ENCODE results near the gene NHSL2. TPM values are rescaled to one million over a fixed set of nuclear protein-coding genes. Genes with fewer than 3 reads are reported as not detected.

Gene NHSL2
- polyA plus RNA-seq, 2 donors, result 0.41 to 0.51 TPM

DNA sequence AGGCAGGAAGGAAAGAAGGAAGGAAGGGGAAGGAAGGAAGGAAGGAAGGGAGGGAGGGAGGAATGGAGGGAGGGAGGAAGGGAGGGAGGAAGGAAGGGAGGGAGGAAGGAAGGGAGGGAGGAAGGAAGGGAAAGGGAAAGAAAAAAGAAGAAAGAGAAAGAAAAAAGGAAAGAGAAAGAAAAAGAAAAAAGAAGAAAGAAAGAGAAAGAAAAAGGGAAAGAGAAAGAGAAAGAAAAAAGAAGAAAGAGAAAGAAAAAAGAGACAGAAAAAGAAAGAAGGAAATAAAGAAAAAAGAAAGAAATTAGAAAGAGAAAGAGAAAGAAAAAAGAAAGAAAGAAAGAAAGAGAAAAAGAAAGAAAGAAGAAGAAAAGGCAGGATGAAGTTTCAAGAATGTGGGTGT is 15.0 kb upstream of the NHSL2 start:
- Histone ChIP-seq H3K36me3 (ENCODE audit: control insufficient read depth in 2 of 2, insufficient read depth in 2 of 2, low read length in 1 of 2) (no peaks in the 10 kb centered on the region), H3K4me3 (ENCODE audit: low read depth in 1 of 2, low read length in 2 of 2) (no peak overlapping the region), H3K27ac (ENCODE audit: low read depth in 2 of 2, low read length in 1 of 2) (no peak overlapping the region), H3K4me1 (ENCODE audit: control insufficient read depth in 2 of 2, insufficient read depth in 2 of 2, low read length in 1 of 2) (no peaks in the 10 kb centered on the region), H3K27me3 (ENCODE audit: control insufficient read depth in 1 of 2, insufficient read depth in 2 of 2, low read length in 2 of 2) (peaks cover 0 to 8% of the 10 kb centered on the region in 2 donors), H3K9me3 (ENCODE audit: control insufficient read depth in 2 of 2, insufficient read depth in 1 of 2, low read depth in 1 of 2, low read length in 1 of 2) (no peaks in the 10 kb centered on the region)

DNA sequence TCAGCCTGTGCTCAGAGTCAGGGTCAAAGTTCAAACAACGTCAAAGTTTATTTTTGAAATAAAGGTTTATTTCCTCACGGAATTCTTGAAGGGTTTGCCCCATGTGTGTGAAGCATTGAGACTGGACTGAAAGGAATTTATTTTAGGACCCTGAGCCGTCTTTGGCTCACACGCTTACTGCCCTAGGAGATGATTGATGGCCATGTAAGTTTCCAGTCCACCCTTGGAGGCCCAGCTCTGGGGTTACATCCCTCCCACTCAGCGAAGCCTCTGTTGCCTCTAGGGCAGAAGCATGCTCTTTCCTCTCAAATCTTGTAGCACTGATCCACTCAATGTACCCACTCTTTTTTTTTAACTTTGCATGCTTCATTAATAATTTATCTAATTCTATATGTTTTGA is 4.5 kb upstream of the NHSL2 start:
- H3K4me1 ChIP-seq (ENCODE audit: control insufficient read depth in 2 of 2, insufficient read depth in 2 of 2, low read length in 1 of 2), result no peaks in the 10 kb centered on the region
- H3K27me3 ChIP-seq (ENCODE audit: control insufficient read depth in 1 of 2, insufficient read depth in 2 of 2, low read length in 2 of 2), result no peaks in the 10 kb centered on the region
- no peaks in the 10 kb centered on the region for H3K36me3 ChIP-seq (ENCODE audit: control insufficient read depth in 2 of 2, insufficient read depth in 2 of 2, low read length in 1 of 2)
- H3K9me3 ChIP-seq (ENCODE audit: control insufficient read depth in 2 of 2, insufficient read depth in 1 of 2, low read depth in 1 of 2, low read length in 1 of 2), result no peaks in the 10 kb centered on the region
- H3K4me3 ChIP-seq (ENCODE audit: low read depth in 1 of 2, low read length in 2 of 2), result no peak overlapping the region
- 53 to 64% methylated on average over 5 of the region's 5 CpGs for WGBS, 2 donors
- no peak overlapping the region for H3K27ac ChIP-seq (ENCODE audit: low read depth in 2 of 2, low read length in 1 of 2)

DNA sequence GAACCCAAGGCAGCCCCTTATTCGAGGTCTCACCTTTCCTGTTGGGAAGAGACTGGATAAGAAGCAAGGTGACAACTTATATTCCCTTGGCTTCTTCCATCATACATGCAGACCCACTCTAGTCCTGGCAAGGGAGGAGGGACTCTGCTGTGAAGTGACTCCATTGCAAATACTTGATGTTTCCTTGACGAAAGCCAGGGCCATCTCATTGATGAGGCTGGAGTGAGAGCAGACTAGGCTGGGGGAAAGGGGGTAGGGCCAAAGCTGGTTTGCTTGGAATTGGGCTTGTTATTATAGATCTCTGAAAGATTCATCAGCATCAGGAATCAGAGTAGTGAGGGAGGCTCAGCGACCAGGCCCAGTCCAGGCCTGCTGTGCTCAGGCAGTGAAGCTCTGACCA is 2.3 kb upstream of the NHSL2 start:
- Histone ChIP-seq H3K4me3 (ENCODE audit: low read depth in 1 of 2, low read length in 2 of 2) (no peak overlapping the region), H3K9me3 (ENCODE audit: control insufficient read depth in 2 of 2, insufficient read depth in 1 of 2, low read depth in 1 of 2, low read length in 1 of 2) (peaks cover 0 to 3% of the 10 kb centered on the region in 2 donors), H3K27ac (ENCODE audit: low read depth in 2 of 2, low read length in 1 of 2) (no peak overlapping the region), H3K36me3 (ENCODE audit: control insufficient read depth in 2 of 2, insufficient read depth in 2 of 2, low read length in 1 of 2) (no peaks in the 10 kb centered on the region), H3K27me3 (ENCODE audit: control insufficient read depth in 1 of 2, insufficient read depth in 2 of 2, low read length in 2 of 2) (peaks cover 0 to 8% of the 10 kb centered on the region in 2 donors), H3K4me1 (ENCODE audit: control insufficient read depth in 2 of 2, insufficient read depth in 2 of 2, low read length in 1 of 2) (no peaks in the 10 kb centered on the region)
- 63 to 75% methylated on average over 3 of the region's 3 CpGs for WGBS, 2 donors

DNA sequence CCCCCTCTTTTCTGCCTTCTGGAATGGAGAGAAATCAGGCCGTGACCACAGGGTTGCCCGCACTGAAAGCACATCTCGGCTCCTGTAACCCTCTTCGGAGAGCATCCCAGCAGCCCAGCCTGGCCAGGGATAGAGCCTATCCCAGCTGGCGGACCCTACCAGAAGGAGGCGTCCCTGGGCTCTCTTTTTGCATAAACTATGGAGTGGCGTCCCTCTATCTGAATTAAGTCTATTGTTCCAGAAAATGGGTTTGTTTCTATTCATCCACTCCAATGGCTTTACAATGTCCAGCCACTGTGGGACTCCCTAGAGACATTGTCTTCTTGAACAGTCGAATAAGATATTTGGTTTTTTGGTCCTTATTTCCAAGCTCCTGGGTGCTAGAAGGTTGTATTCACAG is 689 bp upstream of the NHSL2 start:
- no peak overlapping the region for H3K4me3 ChIP-seq (ENCODE audit: low read depth in 1 of 2, low read length in 2 of 2)
- 32 to 49% methylated on average over 8 of the region's 8 CpGs for WGBS, 2 donors
- no peak overlapping the region for H3K27ac ChIP-seq (ENCODE audit: low read depth in 2 of 2, low read length in 1 of 2)

DNA sequence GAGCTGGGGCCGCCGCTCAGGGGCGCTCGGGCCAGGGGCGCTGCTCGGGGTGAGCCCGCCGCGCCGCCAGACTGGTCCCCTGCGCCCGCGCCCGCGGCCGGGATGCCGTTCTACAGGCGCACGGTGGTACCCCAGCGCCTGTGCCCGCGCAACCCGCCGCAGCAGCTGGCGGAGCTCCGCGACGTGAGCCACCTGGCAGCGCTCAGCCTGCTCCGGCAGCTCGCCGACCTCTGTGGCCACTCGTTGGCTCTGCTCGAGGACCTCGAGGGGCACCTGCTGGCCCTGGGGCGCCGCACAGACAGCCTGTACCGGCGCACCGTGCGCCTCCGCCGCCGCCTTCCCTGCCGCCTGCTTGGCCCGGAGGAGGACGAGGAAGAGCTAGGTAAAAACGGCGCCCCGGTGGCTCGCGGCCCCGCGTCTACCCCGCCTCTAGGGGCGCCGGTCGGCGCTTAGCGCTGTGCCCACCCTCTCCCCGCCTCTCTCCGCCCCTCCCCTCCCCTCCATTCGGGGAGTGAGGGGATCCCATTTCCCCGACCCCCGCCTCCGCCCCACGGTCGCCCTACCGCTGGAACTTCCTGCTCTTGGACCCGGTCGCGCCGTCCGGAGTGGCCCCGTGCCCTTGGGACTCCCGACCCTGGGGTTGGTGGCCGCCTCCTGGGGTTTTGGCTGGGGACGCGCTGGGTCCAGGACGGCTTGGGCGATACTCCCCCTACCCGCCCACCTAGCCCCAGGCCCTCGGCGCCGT is 513 bp downstream of the NHSL2 start:
- peaks cover 0 to 9% of the 10 kb centered on the region in 2 donors for H3K27me3 ChIP-seq (ENCODE audit: control insufficient read depth in 1 of 2, insufficient read depth in 2 of 2, low read length in 2 of 2)

More for the DNA sequence above, 689 bp upstream of the NHSL2 start:
- peaks cover 0 to 3% of the 10 kb centered on the region in 2 donors for H3K9me3 ChIP-seq (ENCODE audit: control insufficient read depth in 2 of 2, insufficient read depth in 1 of 2, low read depth in 1 of 2, low read length in 1 of 2)
- H3K27me3 ChIP-seq (ENCODE audit: control insufficient read depth in 1 of 2, insufficient read depth in 2 of 2, low read length in 2 of 2), result peaks cover 0 to 9% of the 10 kb centered on the region in 2 donors
- no peaks in the 10 kb centered on the region for H3K4me1 ChIP-seq (ENCODE audit: control insufficient read depth in 2 of 2, insufficient read depth in 2 of 2, low read length in 1 of 2)
- H3K36me3 ChIP-seq (ENCODE audit: control insufficient read depth in 2 of 2, insufficient read depth in 2 of 2, low read length in 1 of 2), result no peaks in the 10 kb centered on the region

DNA sequence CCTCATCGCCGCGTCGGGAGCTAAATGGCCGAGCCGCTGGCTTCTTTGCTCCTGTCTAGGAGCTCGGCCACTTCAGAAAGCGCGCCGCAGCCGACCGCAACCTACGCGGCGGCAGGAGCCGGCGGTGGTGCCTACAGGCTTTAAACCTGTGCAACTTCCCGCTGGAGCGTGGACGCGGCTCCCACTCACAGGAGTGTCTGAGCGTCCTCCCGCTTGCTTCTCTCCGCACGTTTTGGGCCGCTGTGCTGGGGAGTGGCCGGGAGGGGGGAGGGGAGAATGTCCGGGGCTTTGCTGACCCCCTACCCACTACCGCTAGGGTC is 1.0 kb downstream of the NHSL2 start:
- H3K36me3 ChIP-seq (ENCODE audit: control insufficient read depth in 2 of 2, insufficient read depth in 2 of 2, low read length in 1 of 2), result no peaks in the 10 kb centered on the region
- H3K27ac ChIP-seq (ENCODE audit: low read depth in 2 of 2, low read length in 1 of 2), result no peak overlapping the region
- no peaks in the 10 kb centered on the region for H3K4me1 ChIP-seq (ENCODE audit: control insufficient read depth in 2 of 2, insufficient read depth in 2 of 2, low read length in 1 of 2)
- peaks cover 0 to 3% of the 10 kb centered on the region in 2 donors for H3K9me3 ChIP-seq (ENCODE audit: control insufficient read depth in 2 of 2, insufficient read depth in 1 of 2, low read depth in 1 of 2, low read length in 1 of 2)
- peaks cover 0 to 9% of the 10 kb centered on the region in 2 donors for H3K27me3 ChIP-seq (ENCODE audit: control insufficient read depth in 1 of 2, insufficient read depth in 2 of 2, low read length in 2 of 2)
- peak overlapping the region; percentile 11 to 35 for H3K4me3 ChIP-seq (ENCODE audit: low read depth in 1 of 2, low read length in 2 of 2)
- 5 to 31% methylated on average over 27 to 29 of the region's 29 CpGs for WGBS, 2 donors

More for the DNA sequence above, 513 bp downstream of the NHSL2 start:
- H3K9me3 ChIP-seq (ENCODE audit: control insufficient read depth in 2 of 2, insufficient read depth in 1 of 2, low read depth in 1 of 2, low read length in 1 of 2), result peaks cover 0 to 3% of the 10 kb centered on the region in 2 donors
- H3K36me3 ChIP-seq (ENCODE audit: control insufficient read depth in 2 of 2, insufficient read depth in 2 of 2, low read length in 1 of 2), result no peaks in the 10 kb centered on the region
- H3K27ac ChIP-seq (ENCODE audit: low read depth in 2 of 2, low read length in 1 of 2), result no peak overlapping the region
- no peaks in the 10 kb centered on the region for H3K4me1 ChIP-seq (ENCODE audit: control insufficient read depth in 2 of 2, insufficient read depth in 2 of 2, low read length in 1 of 2)
- WGBS, 2 donors, result 0 to 24% methylated on average over 60 to 85 of the region's 85 CpGs
- peak overlapping the region; percentile 35 to 39 for H3K4me3 ChIP-seq (ENCODE audit: low read depth in 1 of 2, low read length in 2 of 2)

DNA sequence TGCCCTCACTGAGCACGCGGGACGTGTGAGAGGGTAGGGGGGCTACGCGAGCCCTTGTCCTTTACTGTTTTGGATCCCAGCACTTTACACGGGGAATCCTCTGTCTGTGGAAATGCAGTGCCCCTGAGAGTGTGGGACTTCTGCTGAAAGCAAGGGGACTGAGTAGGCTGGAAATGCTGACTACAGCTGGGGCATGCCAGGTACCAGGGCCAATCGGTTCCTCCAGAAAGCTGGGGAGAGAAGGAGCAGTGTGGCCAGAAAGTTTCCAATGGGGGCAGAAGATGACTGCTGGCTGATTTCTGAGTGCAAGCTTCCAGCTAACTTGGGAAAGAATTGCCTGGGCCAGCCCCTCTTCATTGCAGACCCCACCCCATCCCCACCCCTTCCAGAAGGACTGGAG is 1.5 kb downstream of the NHSL2 start:
- H3K27me3 ChIP-seq (ENCODE audit: control insufficient read depth in 1 of 2, insufficient read depth in 2 of 2, low read length in 2 of 2), result peaks cover 0 to 12% of the 10 kb centered on the region in 2 donors
- H3K36me3 ChIP-seq (ENCODE audit: control insufficient read depth in 2 of 2, insufficient read depth in 2 of 2, low read length in 1 of 2), result no peaks in the 10 kb centered on the region
- no peaks in the 10 kb centered on the region for H3K4me1 ChIP-seq (ENCODE audit: control insufficient read depth in 2 of 2, insufficient read depth in 2 of 2, low read length in 1 of 2)
- WGBS, 2 donors, result 40 to 49% methylated on average over 7 of the region's 7 CpGs
- no peak overlapping the region for H3K27ac ChIP-seq (ENCODE audit: low read depth in 2 of 2, low read length in 1 of 2)
- no peak overlapping the region for H3K4me3 ChIP-seq (ENCODE audit: low read depth in 1 of 2, low read length in 2 of 2)
- peaks cover 0 to 3% of the 10 kb centered on the region in 2 donors for H3K9me3 ChIP-seq (ENCODE audit: control insufficient read depth in 2 of 2, insufficient read depth in 1 of 2, low read depth in 1 of 2, low read length in 1 of 2)

DNA sequence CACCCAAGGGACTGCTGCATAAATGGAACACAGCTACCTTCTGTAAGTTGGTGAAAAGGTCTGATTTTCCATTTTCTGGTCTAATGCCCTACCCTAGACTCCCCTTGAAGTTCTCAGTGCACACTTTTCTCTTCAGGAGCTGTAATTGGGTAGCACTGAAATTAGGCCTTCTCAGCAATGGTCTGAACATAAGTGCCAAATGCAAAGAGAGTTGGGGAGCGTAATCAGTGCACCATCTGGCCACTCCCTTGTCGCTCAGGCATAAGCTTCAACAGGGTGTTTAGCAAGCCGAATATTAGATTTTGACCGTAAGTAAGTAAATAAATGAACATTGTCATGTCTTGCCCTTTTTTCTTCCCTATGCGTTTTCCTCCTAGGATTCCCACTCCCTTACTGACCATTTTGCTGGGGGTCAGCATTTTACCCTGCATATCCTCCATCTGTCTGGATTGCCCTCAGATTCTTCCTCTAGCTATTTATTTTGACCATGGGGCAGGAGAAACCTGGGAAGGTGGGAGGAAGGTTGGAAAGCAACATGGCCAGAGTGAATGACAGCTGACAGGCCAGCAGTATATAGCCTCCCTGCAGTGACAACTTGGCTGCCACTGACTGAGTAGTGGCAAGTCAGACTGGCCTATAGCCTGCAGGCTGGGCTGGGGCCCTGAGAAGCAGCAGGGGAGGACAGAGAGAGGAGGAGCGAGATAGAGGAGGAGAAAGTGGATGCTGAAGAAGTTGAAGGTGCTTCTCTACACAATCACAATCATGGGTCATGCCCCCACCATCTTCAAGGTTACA is 2.7 kb downstream of the NHSL2 start:
- Histone ChIP-seq H3K4me1 (ENCODE audit: control insufficient read depth in 2 of 2, insufficient read depth in 2 of 2, low read length in 1 of 2) (no peaks in the 10 kb centered on the region), H3K27me3 (ENCODE audit: control insufficient read depth in 1 of 2, insufficient read depth in 2 of 2, low read length in 2 of 2) (peaks cover 0 to 12% of the 10 kb centered on the region in 2 donors), H3K27ac (ENCODE audit: low read depth in 2 of 2, low read length in 1 of 2) (no peak overlapping the region), H3K4me3 (ENCODE audit: low read depth in 1 of 2, low read length in 2 of 2) (no peak overlapping the region), H3K9me3 (ENCODE audit: control insufficient read depth in 2 of 2, insufficient read depth in 1 of 2, low read depth in 1 of 2, low read length in 1 of 2) (peaks cover 0 to 3% of the 10 kb centered on the region in 2 donors), H3K36me3 (ENCODE audit: control insufficient read depth in 2 of 2, insufficient read depth in 2 of 2, low read length in 1 of 2) (no peaks in the 10 kb centered on the region)
- WGBS, 2 donors, result 89 to 92% methylated on average over 6 of the region's 6 CpGs

DNA sequence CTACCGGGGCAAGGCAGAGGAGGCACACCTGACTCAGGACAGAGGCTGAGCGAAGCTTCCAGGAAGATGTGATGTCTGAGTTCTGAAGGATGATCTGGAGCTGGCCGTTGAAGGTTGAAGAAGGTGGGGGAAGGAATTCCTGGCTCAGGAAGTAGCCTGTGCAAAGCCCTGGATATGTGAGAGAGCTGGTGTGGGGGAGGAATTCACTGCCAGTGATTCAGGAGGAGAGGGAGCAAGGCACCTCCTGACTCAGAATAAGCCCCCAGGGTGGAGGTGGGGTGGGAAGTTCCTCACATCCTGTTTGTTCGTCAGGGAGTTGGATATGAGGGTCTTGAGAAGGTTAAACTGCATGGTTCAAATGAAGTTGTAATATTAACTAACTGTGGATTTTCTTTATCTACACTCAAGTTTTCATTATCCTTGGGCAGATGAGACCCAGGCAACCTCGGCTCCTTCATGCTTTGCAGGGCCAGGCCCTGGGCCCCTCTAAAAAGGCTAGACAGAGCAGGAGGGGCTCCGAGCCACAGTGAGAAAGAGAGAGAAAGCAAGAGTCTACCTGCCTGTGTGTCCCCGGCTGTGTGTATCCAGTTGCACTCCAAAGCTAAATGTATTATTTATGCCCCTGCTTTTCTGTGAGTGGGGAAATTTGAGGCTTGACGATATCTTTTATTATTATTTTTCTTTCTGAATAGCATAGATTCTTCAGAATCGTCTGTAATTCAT is 7.1 kb downstream of the NHSL2 start:
- H3K4me1 ChIP-seq (ENCODE audit: control insufficient read depth in 2 of 2, insufficient read depth in 2 of 2, low read length in 1 of 2), result no peaks in the 10 kb centered on the region
- 62 to 73% methylated on average over 9 of the region's 9 CpGs for WGBS, 2 donors

More for the DNA sequence above, 7.1 kb downstream of the NHSL2 start:
- Histone ChIP-seq H3K9me3 (ENCODE audit: control insufficient read depth in 2 of 2, insufficient read depth in 1 of 2, low read depth in 1 of 2, low read length in 1 of 2) (no peaks in the 10 kb centered on the region), H3K27ac (ENCODE audit: low read depth in 2 of 2, low read length in 1 of 2) (no peak overlapping the region), H3K4me3 (ENCODE audit: low read depth in 1 of 2, low read length in 2 of 2) (no peak overlapping the region), H3K36me3 (ENCODE audit: control insufficient read depth in 2 of 2, insufficient read depth in 2 of 2, low read length in 1 of 2) (no peaks in the 10 kb centered on the region), H3K27me3 (ENCODE audit: control insufficient read depth in 1 of 2, insufficient read depth in 2 of 2, low read length in 2 of 2) (peaks cover 0 to 10% of the 10 kb centered on the region in 2 donors)

All from esophagus (tissue), 2 donors.